HepG2 (cell line): ENCODE data around the gene STN1. TPM values are rescaled to one million over a fixed set of nuclear protein-coding genes. Genes with fewer than 3 reads are reported as not detected.

Experiments
- AFF4 ChIP-seq: sonication (generic); formaldehyde crosslinking; IDR thresholded peaks from 2 replicates; pipeline ENCODE4 v1.4.0; 2020; ENCODE audit warnings: missing genetic modification reagents
- BRCA1 ChIP-seq: sonication (generic); formaldehyde crosslinking; IDR thresholded peaks from 2 replicates; pipeline ENCODE4 v1.4.0; 2020; ENCODE audit warnings: missing genetic modification reagents
- CEBPB ChIP-seq: IDR thresholded peaks from 2 replicates; pipeline ENCODE4 v1.6.1; 2011; ENCODE audit warnings: low read depth, low read length, improper control_type of control experiment, borderline replicate concordance
- CSRNP1 ChIP-seq: sonication (generic); formaldehyde crosslinking; IDR thresholded peaks from 2 replicates; pipeline ENCODE4 v1.8.1; 2023; ENCODE audit warnings: mild to moderate bottlenecking, missing genetic modification reagents
- CSRNP2 ChIP-seq: sonication (generic); formaldehyde crosslinking; conservative IDR thresholded peaks from 2 replicates; pipeline ENCODE4 v1.8.0; 2022; ENCODE audit warnings: low read depth, missing genetic modification reagents
- DNMT3B ChIP-seq: conservative IDR thresholded peaks from 2 replicates; pipeline ENCODE4 v1.6.1; 2016; ENCODE audit warnings: missing biosample characterization, control low read depth
- FOXM1 ChIP-seq: sonication (generic); formaldehyde crosslinking; IDR thresholded peaks from 2 replicates; pipeline ENCODE4 v1.5.0; 2020; ENCODE audit warnings: missing genetic modification reagents
- FOXO4 ChIP-seq: sonication (generic); formaldehyde crosslinking; conservative IDR thresholded peaks from 2 replicates; pipeline ENCODE4 v1.8.1; 2023; ENCODE audit warnings: missing genetic modification reagents
- GATAD2A ChIP-seq: IDR thresholded peaks from 2 replicates; pipeline ENCODE4 v1.6.1; 2016
- GPBP1L1 ChIP-seq: sonication (generic); formaldehyde crosslinking; IDR thresholded peaks from 2 replicates; pipeline ENCODE4 v1.5.0; 2020; ENCODE audit warnings: mild to moderate bottlenecking, missing genetic modification reagents
- HDAC1 ChIP-seq: sonication (generic); formaldehyde crosslinking; IDR thresholded peaks from 2 replicates; pipeline ENCODE4 v1.5.1; 2020; ENCODE audit warnings: mild to moderate bottlenecking, missing genetic modification reagents
- HNF4A ChIP-seq: sonication (generic); formaldehyde crosslinking; IDR thresholded peaks from 2 replicates; pipeline ENCODE4 v1.4.0; 2020; ENCODE audit warnings: missing genetic modification reagents
- MTF1 ChIP-seq: sonication (generic); formaldehyde crosslinking; IDR thresholded peaks from 2 replicates; pipeline ENCODE4 v1.5.0; 2020; ENCODE audit warnings: missing genetic modification reagents
- PHF5A ChIP-seq: IDR thresholded peaks from one replicate; pipeline ENCODE4 v1.6.1; 2018; ENCODE audit warnings: low read depth, missing genetic modification reagents; ENCODE audit not compliant: unreplicated experiment
- TP53 ChIP-seq: sonication (generic); formaldehyde crosslinking; conservative IDR thresholded peaks from 2 replicates; pipeline ENCODE4 v1.4.0; 2020; ENCODE audit warnings: missing genetic modification reagents
- TSC22D2 ChIP-seq: sonication (generic); formaldehyde crosslinking; IDR thresholded peaks from 2 replicates; pipeline ENCODE4 v1.5.1; 2020; ENCODE audit warnings: missing genetic modification reagents, mild to moderate bottlenecking, borderline replicate concordance
- YEATS4 ChIP-seq: sonication (generic); formaldehyde crosslinking; IDR thresholded peaks from 2 replicates; pipeline ENCODE4 v1.4.0; 2020; ENCODE audit warnings: missing genetic modification reagents, borderline replicate concordance
- ZNF530 ChIP-seq: sonication (generic); formaldehyde crosslinking; IDR thresholded peaks from 2 replicates; pipeline ENCODE4 v1.5.0; 2020; ENCODE audit warnings: low read depth, mild to moderate bottlenecking, missing genetic modification reagents
- ZNF616 ChIP-seq: sonication (generic); formaldehyde crosslinking; IDR thresholded peaks from 2 replicates; pipeline ENCODE4 v1.5.0; 2020; ENCODE audit warnings: low read depth, mild to moderate bottlenecking, missing genetic modification reagents
- ZNF660 ChIP-seq: sonication (generic); formaldehyde crosslinking; IDR thresholded peaks from 2 replicates; pipeline ENCODE4 v1.5.1; 2020; ENCODE audit warnings: mild to moderate bottlenecking, low read depth, missing genetic modification reagents, borderline replicate concordance
- polyA plus RNA-seq, 8 experiments: library from polyadenylated mRNA; depleted of rRNA in 3 of 8; stranded (reverse) in 7 of 8; unstranded in 1 of 8; fragments of >200 nt; fragmentation: Illumina TruSeq in 4 of 8; extraction: Trizol in 4 of 8; gene quantifications; 2 replicates each; pipeline versions ENCODE4 v1.2.1 to v1.2.3, GENCODE V29; 2011 to 2016; ENCODE audit warnings: low read depth in 4 of 8, missing spikeins in 1 of 8, mixed read lengths in 1 of 8; ENCODE audit not compliant: insufficient read depth in 1 of 8
- total RNA-seq, 5 experiments: library from RNA; depleted of rRNA; stranded (reverse); fragments of >200 nt; fragmentation: Illumina TruSeq; extraction: Trizol; gene quantifications; 2 replicates each; pipeline ENCODE4 v1.2.3, GENCODE V29; 2016; ENCODE audit warnings: low read depth in 1 of 5

STN1 gene
- total and polyA plus RNA-seq, 2 of the 13 experiments (the other 11 are each of a cell fraction or from before 2014, with no cell fraction given): 17.6 to 22.7 TPM

GRCh38 chr10:103855852-103856796 is 61.9 kb downstream of the STN1 start (continued):
- no peak for TF ChIP-seq PHF5A
- no peak for TF ChIP-seq ZNF660 (CRISPR knock-in tag)
- peak; percentile 90 for TF ChIP-seq CEBPB
- no peak for TF ChIP-seq CSRNP2
- TF ChIP-seq HDAC1 (CRISPR knock-in tag): peak; percentile 88
- no peak for TF ChIP-seq FOXO4 (CRISPR knock-in tag)
- TF ChIP-seq TSC22D2: no peak
- TF ChIP-seq DNMT3B (CRISPR knock-in tag): no peak
- peak; percentile 69; the same call in 1 of the 2 replicates for TF ChIP-seq YEATS4
- TF ChIP-seq BRCA1 (CRISPR knock-in tag): no peak
- no peak for TF ChIP-seq CSRNP1
- no peak for TF ChIP-seq AFF4 (CRISPR knock-in tag)
- peak; percentile 93 for TF ChIP-seq GATAD2A
- TF ChIP-seq FOXM1 (CRISPR knock-in tag): no peak
- TF ChIP-seq ZNF616: no peak
- peak; percentile 61 for TF ChIP-seq HNF4A (CRISPR knock-in tag)
- no peak for TF ChIP-seq MTF1
- no peak for TF ChIP-seq GPBP1L1
- TF ChIP-seq ZNF530 (CRISPR knock-in tag): no peak
- no peak for TF ChIP-seq TP53 (CRISPR knock-in tag)
